ENCODE data around the gene ZNF22. TPM values are rescaled to one million over a fixed set of nuclear protein-coding genes. Genes with fewer than 3 reads are reported as not detected.

Gene ZNF22
- total and polyA plus RNA-seq, 2 of the 4 experiments (the other 2 are of a cell fraction) = 10.6 to 12.4 TPM

DNA sequence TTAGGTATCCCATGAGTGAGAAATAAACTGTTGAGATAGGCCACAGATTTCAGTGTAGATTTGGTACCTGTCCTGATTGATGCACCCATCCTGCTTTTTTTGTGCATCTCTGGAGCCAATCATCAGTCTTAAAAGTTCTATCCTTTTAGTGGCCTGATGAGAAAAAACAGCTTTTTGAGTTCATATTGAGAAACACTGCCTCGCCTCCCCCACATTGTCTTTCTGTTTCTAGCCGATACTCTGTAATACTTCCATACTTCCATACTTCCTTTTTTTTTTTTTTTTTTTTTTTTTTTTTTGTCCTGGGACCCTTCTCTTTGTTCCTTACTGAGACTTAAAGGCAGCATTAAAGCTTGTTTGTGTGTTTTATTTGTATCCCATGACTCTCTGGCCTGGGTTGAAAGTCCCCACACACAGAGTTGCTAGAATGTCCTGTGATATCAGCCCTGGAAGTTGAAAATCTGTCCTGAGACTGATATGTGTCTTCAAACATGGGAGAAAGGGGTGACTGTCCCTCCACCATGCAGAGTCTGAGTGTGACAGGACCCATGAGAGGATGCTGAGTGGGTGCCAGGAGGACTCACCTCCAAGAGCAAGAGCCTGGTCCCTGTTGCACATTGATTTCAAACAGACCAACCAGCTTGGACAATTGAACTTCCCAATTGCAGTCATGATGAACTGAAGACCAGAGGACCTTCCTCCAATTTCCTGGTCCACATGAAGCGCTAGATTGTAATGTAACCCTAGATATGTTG is 5.7 kb downstream of the ZNF22 start:
- Histone ChIP-seq H3K4me2 (ENCODE audit: low read depth, low read length) (no peak overlapping the region), H3K4me1 (ENCODE audit: control insufficient read depth, insufficient read depth, low read length) (peaks cover 2% of the 10 kb centered on the region; the same call in 1 of the 2 replicates), H3K79me1 (ENCODE audit: low read depth in 1 of 2, low read length in 2 of 2) (peaks cover 13 to 31% of the 10 kb centered on the region in 2 experiments), H2BK5ac (ENCODE audit: low read depth, low read length, poor library complexity, severe bottlenecking) (no peak overlapping the region), H2BK15ac (ENCODE audit: low read depth, low read length) (no peak overlapping the region), H4K20me1 (ENCODE audit: insufficient read depth, low read length) (no peaks in the 10 kb centered on the region), H3K27ac (ENCODE audit: insufficient read depth, low read length) (no peak overlapping the region), H3K36me3 (ENCODE audit: control insufficient read depth, insufficient read depth, low read length) (peaks cover 6% of the 10 kb centered on the region), H3K14ac (replicated peaks; ENCODE audit: low read depth, low read length) (no peak overlapping the region), H3K56ac (ENCODE audit: extremely low read depth, insufficient read depth, low read length) (no peak overlapping the region), H4K5ac (ENCODE audit: low read depth, low read length) (no peak overlapping the region), H2BK20ac (ENCODE audit: low read depth, low read length) (no peak overlapping the region), H3K9me1 (ENCODE audit: insufficient read depth, low read length) (no peaks in the 10 kb centered on the region), H4K91ac (ENCODE audit: insufficient read depth, low read depth, low read length) (no peak overlapping the region), H3K23ac (ENCODE audit: low read depth, low read length) (no peak overlapping the region), H3K4ac (ENCODE audit: low read depth, low read length) (no peak overlapping the region), H3K9me3 (ENCODE audit: control insufficient read depth, insufficient read depth, low read length) (no peaks in the 10 kb centered on the region), H3K27me3 (ENCODE audit: control insufficient read depth, insufficient read depth, low read length) (no peaks in the 10 kb centered on the region), H2AK5ac (ENCODE audit: low read depth, low read length) (no peak overlapping the region), H3K18ac (ENCODE audit: low read depth, low read length) (no peak overlapping the region), H3K9ac (ENCODE audit: low read depth, low read length) (no peak overlapping the region), H4K8ac (ENCODE audit: low read depth in 2 of 2, low read length in 2 of 2) (no peak overlapping the region), H2AFZ (replicated peaks; ENCODE audit: low read length, poor library complexity) (no peak overlapping the region), H3K4me3 (ENCODE audit: insufficient read depth, low read depth, low read length) (no peak overlapping the region), H2BK120ac (ENCODE audit: low read depth, low read length) (no peak overlapping the region), H2AK9ac (replicated peaks; ENCODE audit: low read depth, low read length, poor library complexity) (no peak overlapping the region)
- intact Hi-C loops (cut with micrococcal nuclease) = loop anchor here (10.0 kb wide), 1 partner anchor 458 kb away; no protein-coding TSS in a partner anchor
- TF ChIP-seq MAZ (IDR thresholded peaks at IDR 0.05; ENCODE audit: borderline replicate concordance, low read depth, low read length) = no peak
- TF ChIP-seq CHD1 (IDR thresholded peaks at IDR 0.05; ENCODE audit: low read depth, low read length) = no peak
- TF ChIP-seq BHLHE40 (IDR thresholded peaks at IDR 0.05; ENCODE audit: low read depth, low read length) = no peak
- TF ChIP-seq CEBPB (IDR thresholded peaks at IDR 0.05; ENCODE audit: low read depth, low read length) = no peak
- no peak for TF ChIP-seq RFX5 (IDR thresholded peaks at IDR 0.05; ENCODE audit: low read depth, low read length)
- TF ChIP-seq POLR2A (IDR thresholded peaks at IDR 0.05; ENCODE audit: low read depth, low read length) = no peak
- no peak for TF ChIP-seq RCOR1 (IDR thresholded peaks at IDR 0.05; ENCODE audit: insufficient replicate concordance, low read length)
- no peak for TF ChIP-seq RAD21 (IDR thresholded peaks at IDR 0.05; ENCODE audit: low read length)
- TF ChIP-seq NFE2L2 (IDR thresholded peaks at IDR 0.05; ENCODE audit: low read depth, low read length) = no peak
- no peak for TF ChIP-seq MAFK (IDR thresholded peaks at IDR 0.05; ENCODE audit: low read depth, low read length)
- TF ChIP-seq, protein P1, sequence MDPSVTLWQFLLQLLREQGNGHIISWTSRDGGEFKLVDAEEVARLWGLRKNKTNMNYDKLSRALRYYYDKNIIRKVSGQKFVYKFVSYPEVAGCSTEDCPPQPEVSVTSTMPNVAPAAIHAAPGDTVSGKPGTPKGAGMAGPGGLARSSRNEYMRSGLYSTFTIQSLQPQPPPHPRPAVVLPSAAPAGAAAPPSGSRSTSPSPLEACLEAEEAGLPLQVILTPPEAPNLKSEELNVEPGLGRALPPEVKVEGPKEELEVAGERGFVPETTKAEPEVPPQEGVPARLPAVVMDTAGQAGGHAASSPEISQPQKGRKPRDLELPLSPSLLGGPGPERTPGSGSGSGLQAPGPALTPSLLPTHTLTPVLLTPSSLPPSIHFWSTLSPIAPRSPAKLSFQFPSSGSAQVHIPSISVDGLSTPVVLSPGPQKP (IDR thresholded peaks at IDR 0.05; ENCODE audit: borderline replicate concordance, low read depth, low read length) = no peak
- ChIA-PET POLR2A (ENCODE audit: unreplicated experiment) (no interaction called here), CTCF (no interaction called here)
- dilution Hi-C loops (cut with HindIII; ENCODE audit: low sequenced_read_pairs, unreplicated experiment) = no loop called here
- ATAC-seq (ENCODE audit: low read depth) = no peak
- no peak for DNase-seq
- in situ Hi-C loops (cut with MboI; ENCODE audit: low sequenced_read_pairs) = no loop called here
- no CpG with 5 or more reads among the region's 3 CpGs for WGBS, 2 experiments (ENCODE audit: extremely low coverage in 2 of 2, insufficient read length in 1 of 2)
- BruUV-seq (replicated peaks) = no TSS peak

Data from IMR-90 (cell line).